GM10248 (cell line): ENCODE measurements around the gene STOX2.

Source experiments
- CTCF ChIA-PET: fragments of 300-600 bp; sonication (Branson Sonifier 250); formaldehyde crosslinking; extraction: SDS; loops from one replicate; lab custom pipeline; 2021; ENCODE audit warnings: antibody characterized with exemption; lab: Yijun Ruan, JAX
- POLR2A ChIA-PET: fragments of 350-650 bp; sonication (Branson Sonifier 250); formaldehyde crosslinking; extraction: SDS; loops from one replicate; lab custom pipeline; 2020; ENCODE audit warnings: antibody characterized with exemption; lab: Yijun Ruan, JAX
- DNase-seq: peaks from one replicate; pipeline ENCODE4 v3.0.0; 2012; ENCODE audit errors: extremely low spot score
- CTCF ChIP-seq: IDR thresholded peaks from 2 replicates; pipeline ENCODE4 v1.5.1; 2012; ENCODE audit warnings: mild to moderate bottlenecking, low read depth; ENCODE audit errors: extremely low read depth, missing control alignments, control extremely low read depth

STOX2 gene

GRCh38 chr4:183872531-183872930 is 32.6 kb upstream of the STOX2 start:
- ChIA-PET CTCF (interaction anchor here (2.2 kb wide), 1 partner anchor 10 kb away, joined by 10 read pairs; no protein-coding TSS in a partner anchor), POLR2A (no interaction called here)
- TF ChIP-seq CTCF, result no peak
- DNase-seq, result no peak

GRCh38 chr4:183873409-183874185 is 31.5 kb upstream of the STOX2 start:
- no peak for DNase-seq
- CTCF ChIA-PET, result interaction anchor here (1.0 to 2.2 kb wide), 2 partner anchors 9 to 26 kb away, joined by 3 to 10 read pairs; no protein-coding TSS in a partner anchor
- no peak for TF ChIP-seq CTCF
- POLR2A ChIA-PET, result no interaction called here

GRCh38 chr4:183875251-183875825 is 29.8 kb upstream of the STOX2 start:
- no peak for TF ChIP-seq CTCF
- ChIA-PET POLR2A (no interaction called here), CTCF (no interaction called here)
- DNase-seq, result no peak

GRCh38 chr4:183876268-183876934 is 28.7 kb upstream of the STOX2 start:
- no peak for TF ChIP-seq CTCF
- ChIA-PET CTCF (no interaction called here), POLR2A (no interaction called here)
- DNase-seq, result no peak

- CTCF ChIA-PET, result interaction anchor here (1.0 to 1.3 kb wide), 3 partner anchors 9 to 21 kb away, joined by 3 to 4 read pairs (median 3); no protein-coding TSS in a partner anchor
Measured at GRCh38 chr4:183878251-183878970, 26.7 kb upstream of the STOX2 start.

More at GRCh38 chr4:183878251-183878970, 26.7 kb upstream of the STOX2 start:
- POLR2A ChIA-PET, result interaction anchor here (0.5 kb wide), 1 partner anchor 771 kb away, joined by 5 read pairs; the partner anchor contains the start of genes CASP3 and PRIMPOL
- no peak for DNase-seq
- TF ChIP-seq CTCF, result no peak
